Hindlimb muscle (tissue), 1 donor: ENCODE measurements around the gene NKAPL. TPM values are rescaled to one million over a fixed set of nuclear protein-coding genes. Genes with fewer than 3 reads are reported as not detected.

Source experiments
- DNase-seq: peaks from one replicate; pipeline ENCODE4 v3.0.0-alpha.2; 2013
- polyA plus RNA-seq: library from polyadenylated mRNA; unstranded; fragments of 120-200 nt; gene quantifications from one replicate; pipeline ENCODE4 v1.2.1, GENCODE V29; 2013; ENCODE audit not compliant: insufficient read length

Gene NKAPL
- polyA plus RNA-seq, 1 donor, result 1.2 TPM

DNA sequence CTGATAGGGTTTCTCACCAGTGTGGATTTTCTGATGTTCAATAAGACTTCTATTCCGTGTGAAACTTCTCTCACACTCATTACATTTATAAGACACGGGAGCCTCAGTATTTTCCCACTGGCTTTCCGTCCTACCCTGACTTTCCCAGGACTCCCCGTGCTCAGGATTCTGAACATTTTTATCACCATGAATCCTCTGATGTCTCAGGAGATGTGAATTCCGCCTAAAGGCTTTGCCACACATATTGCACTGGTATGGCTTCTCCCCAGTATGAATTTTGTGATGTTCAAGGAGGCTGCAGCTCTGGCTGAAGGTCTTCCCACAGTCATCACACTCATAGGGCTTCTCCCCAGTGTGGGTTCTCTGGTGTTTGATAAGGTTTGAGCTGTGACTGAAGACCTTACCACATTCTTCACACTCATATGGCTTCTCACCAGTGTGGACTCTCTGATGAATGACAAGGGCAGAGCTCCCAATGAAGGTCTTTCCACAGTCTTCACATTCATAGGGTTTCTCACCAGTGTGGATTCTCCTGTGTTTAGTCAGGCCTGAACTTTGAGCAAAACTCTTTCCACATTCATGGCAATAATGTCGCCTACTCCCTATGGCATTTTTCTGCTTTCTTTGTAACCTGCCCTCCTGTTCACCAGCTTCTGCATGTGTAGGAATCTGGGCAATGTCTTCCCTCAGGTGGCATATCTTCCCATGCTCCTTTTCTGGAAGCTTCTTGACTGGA lies 13.7 kb upstream of the NKAPL start:
- no peak for DNase-seq

DNA sequence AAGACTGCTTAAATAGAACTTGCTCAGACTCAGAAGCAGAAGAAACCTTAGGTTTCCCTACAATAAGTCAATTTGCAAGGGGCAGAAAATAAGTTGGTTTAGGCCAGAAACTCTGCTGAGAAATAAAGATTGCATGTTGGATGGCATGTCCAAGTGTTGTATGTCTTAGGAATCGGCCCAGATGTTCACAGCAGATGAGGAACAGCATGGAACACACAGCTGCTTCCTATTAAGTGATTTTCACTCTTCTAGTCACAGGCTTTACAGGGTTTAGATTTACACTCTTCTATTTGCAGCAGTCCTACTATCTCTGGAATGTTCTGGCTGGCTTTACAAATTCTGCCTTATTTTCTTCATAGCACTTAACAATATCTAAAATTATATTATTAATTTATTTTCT lies 10.2 kb upstream of the NKAPL start:
- DNase-seq, result no peak

DNA sequence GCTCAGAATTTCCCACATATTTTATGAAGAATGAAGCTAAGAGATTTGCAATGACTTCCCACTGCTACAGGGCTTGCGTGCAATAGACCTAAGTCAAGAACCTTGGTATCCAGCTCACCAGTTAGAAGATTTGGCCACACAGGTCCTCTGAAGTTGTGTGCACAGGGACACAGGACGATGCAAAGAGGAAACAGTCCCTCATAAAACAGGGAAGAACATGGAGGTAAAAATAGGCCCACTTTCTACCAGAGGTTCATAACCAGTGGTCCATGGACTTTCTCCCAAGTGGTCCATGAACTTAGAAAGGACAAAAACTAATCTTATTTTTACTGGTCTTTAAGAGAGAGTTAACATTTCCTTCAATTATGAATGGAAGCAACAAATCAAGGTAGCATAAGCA lies 8.3 kb upstream of the NKAPL start:
- DNase-seq, result no peak

DNA sequence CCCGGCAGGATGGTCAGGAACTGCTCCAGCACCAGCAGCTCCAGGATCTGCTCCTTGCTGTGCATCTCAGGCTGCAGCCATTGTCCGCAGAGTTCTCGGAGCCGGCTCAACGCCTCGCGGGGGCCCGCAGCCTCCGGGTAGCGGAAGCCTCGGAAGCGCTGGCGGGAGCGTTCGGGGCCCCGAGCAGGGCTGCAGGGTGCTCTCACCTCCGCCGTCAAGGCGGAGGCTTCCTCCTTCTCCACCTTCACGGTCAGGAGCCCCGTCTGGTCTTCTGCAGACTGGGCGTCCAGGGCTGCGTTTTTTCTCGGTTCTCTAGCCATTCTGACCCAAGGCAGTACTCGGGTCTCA lies 7.5 kb upstream of the NKAPL start:
- no peak for DNase-seq

DNA sequence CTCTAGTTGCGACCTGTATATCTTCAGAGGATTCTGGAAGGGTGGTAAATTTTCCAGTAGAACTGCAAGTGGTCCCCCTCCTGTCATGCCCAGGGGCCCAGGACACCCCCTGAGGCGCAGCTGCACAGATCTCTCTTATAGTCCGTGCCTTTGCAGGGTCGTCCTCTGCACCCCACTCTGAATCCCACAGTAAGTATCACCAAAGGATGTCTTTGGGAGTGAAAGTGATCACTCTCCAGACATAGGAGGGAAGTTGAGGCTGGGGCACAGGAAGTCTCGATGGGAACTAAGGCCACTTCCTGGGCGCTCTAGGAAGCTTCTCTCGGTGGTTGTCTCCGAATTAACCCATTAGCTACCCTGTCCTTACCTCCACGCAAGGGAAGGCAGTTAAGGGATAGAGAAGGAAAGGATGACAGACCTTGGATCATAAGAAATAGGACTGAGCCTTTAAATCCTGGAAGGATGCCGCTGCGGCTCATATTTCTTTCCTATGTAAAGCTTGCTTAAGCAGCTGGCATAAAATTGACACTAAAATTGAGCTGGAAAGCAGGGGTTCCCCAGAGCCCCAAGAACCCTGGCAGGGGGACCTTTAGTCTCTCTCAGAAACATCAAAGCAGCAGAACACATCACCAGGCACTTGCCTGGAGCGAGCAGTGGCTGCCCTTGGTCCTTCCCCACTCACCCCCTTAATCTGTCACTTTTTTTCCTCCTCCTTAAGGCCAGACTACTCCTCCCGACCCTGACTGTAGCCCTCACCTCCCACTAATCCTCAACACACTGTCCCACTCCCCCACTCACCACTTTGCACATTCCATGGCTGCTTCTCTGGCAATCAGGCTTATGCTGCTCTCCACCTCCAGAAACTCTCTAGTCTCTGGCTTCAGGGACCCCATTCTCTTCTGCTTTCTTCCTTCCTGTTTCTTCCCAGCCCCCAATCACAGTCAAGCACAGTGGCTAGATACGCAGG lies 6.8 kb upstream of the NKAPL start, which contains the start of gene ZKSCAN4:
TSS of gene ZKSCAN4 (minus strand) at position 261 of the 967 bp plus-strand sequence. CDS start 289 bp downstream, outside the sequence.
- peak; percentile 89 for DNase-seq

DNA sequence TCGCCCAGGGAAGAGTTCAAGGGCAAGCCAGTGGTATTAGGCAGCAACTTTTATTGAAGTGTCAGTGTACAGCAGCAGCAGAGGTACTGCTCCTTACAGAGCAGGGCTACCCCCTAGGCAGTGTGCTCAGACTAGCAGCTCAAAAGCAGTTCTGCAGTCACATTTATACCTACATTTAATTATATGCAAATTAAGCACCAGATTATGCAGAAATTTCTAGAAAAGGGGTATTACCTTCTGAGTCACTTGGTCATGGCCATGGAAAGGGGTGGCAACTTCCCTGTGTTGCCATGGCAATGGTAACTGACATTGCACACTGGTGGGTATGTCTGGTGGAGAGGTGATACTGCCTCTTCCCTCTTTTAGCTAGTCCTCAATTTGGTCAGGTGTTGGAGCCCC lies 5.0 kb upstream of the NKAPL start:
- no peak for DNase-seq

DNA sequence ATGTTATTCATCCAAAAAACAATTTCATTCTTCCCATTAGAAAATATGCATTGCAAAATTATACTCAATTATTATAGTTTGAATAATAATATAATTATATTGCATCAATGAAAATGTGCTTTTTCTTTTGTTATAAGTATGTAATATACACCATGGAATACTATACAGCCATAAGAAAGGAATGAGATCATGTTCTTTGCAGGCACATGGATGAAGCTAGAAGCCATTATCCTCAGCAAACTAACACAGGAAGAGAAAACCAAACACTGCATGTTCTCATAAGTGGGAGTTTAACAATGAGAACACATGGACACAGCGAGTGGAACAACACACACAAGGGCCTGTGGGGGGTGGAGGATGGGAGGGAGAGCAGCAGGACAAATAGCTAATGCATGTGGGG lies 2.1 kb upstream of the NKAPL start:
- no peak for DNase-seq

DNA sequence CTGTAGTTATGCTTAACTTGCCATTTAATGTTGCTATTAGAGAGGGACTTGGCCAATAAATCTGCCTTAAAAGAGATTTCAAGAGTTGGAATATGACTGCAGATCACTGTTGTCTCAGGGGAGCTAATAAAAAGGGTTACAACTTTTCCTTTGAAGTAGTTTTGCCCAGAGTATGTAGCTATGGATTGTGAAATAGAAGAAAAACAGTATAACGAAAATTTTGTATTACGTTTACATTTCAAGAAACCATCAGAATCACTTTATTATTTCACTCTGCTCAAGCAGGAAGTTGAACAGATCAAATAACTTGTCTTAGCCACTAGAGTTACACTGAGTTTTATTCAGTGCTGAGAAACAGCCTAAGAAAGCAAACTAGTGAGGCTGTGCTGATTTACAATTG lies 4.8 kb downstream of the NKAPL start:
- DNase-seq, result no peak

DNA sequence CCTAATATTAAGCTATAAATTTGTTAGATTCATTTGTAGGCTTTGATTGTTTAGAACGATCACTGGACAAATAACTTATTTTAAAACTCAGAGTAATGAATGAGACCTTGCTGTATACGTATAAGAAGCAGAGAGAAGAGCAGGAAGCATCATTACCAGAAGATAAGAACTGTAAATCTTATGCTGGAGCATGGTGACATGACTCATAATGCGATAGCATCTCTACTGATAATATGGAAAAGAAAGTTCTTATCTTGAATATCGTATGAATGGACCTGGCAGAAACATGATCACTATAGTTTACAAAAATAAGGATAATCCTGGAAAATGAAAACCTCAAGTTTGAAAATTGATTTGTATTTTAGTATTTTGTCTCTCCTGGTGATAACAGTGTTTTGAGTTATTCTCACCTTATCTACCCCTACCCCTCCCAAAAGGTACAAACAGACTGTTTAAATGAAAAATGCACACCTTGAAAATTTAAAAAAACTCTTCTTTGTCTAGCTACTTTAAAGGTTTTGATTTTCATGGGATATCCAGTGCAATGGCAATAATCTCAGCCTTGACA lies 5.8 kb downstream of the NKAPL start:
- DNase-seq, result no peak

DNA sequence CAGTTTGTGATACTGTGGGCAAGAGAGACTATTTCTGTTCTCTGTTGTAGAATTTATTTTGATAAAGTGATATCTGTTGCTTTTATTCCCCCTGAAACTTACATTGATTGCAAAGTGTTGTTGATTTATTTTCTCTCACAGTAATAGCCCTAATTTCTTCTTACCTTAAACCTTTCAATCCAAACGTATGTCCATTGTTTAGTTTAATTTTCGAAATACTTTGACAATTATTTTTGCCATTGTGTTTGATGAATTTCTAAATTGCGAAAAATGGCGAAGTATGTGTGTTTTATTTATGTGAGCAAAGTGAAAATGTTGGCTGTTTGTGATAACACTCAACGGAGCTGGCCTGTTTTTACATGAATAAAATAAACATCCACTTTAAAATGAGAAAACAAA lies 7.5 kb downstream of the NKAPL start:
- no peak for DNase-seq

DNA sequence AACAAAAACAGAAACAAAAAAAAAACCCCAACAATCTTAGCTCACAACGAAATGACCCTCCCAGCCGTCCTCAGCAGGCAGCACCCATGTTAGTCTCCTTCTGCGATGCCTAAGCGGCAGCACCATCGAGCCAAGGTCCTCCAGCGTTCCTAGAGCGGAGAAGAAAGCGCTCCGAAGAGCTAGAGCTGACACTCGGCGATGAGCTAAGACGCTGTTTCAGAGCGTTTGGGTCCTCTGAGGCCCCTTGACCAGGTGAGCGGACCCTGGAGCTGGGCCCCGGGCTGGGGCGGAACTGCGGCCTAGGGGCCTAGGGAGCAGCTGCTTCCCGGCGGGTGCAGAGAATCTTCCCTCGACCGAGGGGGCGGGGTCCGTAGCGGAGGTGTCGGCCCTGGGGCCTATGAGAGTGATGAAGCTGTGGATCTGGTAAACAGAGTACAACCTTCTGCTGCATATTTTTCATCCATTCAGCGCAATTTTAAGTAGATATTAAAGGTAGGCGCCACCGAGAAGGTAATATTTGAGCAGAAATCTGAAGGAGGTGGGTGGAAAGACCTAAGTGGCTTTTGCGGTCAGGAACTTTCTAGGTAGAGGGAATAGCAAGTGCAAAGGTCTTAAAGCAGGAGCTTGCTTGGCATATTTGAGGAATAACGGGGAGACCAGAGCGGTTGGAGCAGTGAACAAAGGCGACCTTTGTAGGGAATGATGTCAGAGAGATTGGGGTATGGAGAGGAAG lies 8.0 kb downstream of the NKAPL start, which contains the start of gene ZSCAN26:
TSS of gene ZSCAN26 (plus strand) at position 182 of the 733 bp plus-strand sequence. CDS start 4,777 bp downstream, outside the sequence.
- peak; percentile 92 for DNase-seq

DNA sequence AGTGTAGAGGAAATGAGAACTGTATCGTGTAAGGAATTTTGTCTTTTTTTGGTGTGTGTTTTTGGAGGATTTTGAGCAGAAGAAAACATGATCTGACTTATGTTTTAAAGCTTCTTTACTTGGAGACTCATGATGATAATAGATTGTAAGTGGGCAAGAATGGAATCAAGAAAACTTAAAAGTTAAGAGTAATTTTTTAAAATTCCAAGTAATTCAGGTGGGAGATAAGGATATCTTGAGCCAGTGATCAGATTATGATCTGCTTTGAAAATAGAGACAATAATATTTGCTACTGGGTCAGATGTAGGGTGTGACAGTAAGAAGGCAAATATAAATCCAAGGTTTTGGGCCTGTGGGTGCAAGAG lies 8.6 kb downstream of the NKAPL start:
- no peak for DNase-seq

DNA sequence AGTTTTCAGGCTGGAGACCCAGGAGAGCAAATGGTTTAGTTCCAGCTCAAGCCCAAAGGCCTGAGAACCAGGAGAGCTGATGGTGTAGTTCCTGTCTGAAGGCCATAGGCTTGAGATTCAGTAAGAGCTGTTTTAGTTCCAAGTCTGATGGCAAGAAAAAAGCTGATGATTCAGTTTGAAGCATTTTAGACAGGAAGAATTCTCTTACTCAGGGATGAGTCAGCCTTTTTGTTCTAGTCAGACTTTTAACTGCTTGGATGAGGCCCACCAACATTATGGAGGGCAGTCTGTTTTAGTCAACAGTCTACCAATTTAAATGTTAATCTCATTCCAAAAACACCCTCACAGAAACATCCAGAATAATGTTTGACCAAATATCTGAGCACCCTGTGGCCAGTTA lies 10.4 kb downstream of the NKAPL start:
- no peak for DNase-seq

DNA sequence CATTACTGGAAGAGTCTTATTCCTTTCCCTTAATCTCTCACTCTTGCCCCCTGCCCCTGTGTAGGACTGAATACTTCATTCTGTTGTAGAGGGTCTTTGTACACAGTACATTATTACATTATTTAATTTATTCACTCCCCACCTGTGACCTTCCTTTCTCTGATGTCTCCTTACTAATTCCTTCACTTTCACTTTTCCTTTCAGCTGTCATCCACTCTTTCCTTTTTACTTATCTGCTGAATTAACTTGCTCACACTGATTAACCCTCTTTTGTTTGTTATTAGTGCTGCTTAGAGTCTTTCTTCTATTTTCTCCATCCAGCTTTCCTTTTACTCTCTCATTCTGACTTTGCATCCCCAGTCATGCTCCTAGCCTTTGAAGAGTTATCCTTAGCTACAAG lies 15.8 kb downstream of the NKAPL start:
- DNase-seq, result no peak

DNA sequence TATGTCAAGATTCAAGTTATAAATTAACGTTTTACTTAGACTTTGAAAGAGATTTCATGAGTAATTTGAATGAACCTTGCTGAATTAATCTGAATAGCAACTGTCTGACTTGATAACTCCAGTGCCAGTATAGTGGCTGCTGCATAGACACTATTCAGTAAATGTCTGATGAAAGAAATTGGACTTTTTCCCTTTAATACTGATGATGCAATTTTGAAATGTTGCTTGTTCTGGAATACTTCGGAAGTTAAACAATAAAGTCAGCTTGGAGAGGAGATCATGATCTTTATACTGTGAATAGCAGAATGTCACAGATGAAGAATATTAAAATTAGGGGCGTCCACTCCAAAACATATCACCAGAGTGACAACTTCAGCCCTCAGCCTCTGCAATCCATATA lies 18.6 kb downstream of the NKAPL start:
- DNase-seq, result no peak

DNA sequence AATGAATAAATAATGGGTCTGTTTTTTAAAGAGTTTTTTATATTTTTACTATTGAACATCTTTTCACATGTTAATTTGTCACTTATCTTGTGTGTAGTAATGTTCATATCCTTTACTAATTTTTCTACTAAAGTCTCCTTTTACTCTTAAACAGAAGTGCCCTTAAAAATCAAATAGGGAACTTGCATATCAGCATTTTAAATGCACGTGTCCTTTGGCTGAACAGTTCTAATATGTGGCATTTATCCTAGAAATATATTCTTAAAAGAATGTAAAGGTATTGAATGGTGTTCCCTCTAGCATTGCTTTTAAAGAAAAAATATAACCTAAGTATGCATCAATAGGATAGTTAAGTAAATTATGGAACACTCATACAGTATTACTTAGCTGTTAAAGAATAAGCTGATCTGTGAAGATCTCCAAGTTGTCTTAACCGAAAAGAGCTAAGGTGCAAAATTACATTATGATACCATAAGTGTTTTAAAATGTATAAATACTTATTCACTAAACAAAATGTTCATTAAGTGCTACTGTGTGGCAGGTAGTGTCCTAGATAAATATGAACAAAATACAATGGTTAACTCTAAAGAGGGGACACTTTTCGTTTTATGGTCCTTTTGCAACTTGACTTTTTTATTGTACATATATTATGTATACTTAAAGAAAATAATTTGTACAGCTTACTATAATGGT lies 21.6 kb downstream of the NKAPL start:
- DNase-seq, result no peak

DNA sequence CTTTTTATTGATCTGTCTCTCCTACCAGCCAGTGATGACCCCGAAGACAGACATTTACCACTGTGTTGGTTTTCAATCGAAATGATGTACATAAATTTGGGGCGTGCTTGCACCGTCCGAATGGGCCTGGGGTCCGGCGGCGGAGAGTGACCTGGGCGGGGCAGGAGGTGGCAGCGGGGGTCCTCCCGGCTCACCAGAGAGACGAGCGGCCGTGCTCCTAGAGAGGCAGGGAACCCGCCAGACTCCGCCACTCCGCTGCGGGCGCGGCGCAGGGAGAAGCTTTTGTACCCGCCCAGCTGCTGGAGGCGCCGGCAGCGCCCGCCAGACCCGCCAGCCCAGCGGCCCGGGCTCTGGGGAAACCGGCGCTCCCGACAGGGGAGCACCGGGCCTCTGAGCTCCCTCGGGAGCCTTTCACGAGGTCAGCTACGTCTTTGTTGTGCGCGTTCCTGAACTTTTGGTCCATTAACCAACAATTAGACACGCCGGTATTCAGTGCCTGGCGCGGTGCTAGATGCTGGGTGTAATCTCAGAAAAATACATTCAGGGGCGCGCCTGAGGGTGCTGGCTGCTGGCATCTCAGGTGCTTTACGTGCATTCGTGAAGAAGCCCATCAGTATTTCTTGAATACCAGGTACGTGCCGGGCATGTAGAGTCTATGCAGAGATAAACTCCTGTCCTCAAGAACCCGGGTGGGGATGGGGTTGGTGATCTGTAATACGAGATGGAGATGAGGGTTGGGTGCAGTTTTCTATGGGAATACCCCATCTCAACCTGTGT lies 22.4 kb downstream of the NKAPL start, which contains the start of gene PGBD1:
TSS of gene PGBD1 (plus strand) at position 285 of the 777 bp plus-strand sequence. CDS start 2,242 bp downstream, outside the sequence.
- peak; percentile 43 for DNase-seq

DNA sequence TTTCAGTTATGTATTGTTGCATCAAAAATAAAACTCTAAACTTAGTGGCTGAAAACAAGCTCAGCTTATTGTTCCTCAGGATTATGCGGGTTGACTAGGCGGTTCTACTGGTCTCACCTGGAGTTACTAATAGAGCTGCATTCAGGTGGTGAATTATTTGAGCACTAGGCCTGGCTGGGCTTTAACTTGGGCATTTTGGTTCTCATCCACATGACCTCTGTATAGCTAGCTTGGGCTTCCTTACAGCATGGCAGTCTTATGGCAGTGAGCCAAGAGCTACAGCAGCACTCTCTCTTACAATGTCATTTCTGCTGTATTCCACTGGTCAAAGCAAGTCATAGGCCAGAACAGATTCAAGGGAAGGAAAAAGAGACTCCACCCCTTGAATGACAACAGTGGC lies 23.8 kb downstream of the NKAPL start:
- no peak for DNase-seq

DNA sequence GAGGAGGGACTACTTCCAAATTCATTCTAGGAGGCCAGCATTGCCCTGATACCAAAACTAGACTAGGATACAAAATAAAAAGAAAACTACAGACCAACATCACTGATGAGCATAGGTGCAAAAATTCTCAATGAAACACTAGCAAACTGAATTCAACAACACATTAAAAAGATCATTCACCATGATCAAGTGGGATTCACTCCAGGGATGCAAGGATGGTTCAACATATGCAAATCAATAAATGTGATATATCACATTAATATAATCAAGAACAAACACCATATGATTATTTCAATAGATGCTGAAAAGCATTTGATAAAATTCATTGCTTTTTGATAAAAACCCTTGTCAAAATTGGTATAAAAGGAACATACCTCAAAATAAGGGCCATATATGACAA lies 32.5 kb downstream of the NKAPL start:
- DNase-seq, result no peak

DNA sequence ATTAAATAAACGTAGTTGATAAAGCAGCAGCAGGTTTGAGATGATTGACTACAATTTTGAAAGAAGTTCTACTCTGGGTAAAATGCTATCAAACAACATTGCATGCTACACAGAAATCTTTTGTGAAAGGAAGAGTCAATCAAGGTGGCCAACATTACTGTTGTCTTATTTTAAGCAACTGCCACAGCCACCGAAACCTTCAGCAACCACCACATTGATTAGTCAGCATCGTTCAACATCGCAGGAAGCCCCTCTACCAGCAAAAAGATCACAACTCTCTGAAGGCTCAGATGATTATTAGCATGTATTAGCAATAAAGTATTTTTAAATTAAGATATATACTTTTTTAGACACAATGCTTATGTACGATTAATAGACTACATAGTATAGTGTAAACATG lies 36.2 kb downstream of the NKAPL start:
- DNase-seq, result no peak

DNA sequence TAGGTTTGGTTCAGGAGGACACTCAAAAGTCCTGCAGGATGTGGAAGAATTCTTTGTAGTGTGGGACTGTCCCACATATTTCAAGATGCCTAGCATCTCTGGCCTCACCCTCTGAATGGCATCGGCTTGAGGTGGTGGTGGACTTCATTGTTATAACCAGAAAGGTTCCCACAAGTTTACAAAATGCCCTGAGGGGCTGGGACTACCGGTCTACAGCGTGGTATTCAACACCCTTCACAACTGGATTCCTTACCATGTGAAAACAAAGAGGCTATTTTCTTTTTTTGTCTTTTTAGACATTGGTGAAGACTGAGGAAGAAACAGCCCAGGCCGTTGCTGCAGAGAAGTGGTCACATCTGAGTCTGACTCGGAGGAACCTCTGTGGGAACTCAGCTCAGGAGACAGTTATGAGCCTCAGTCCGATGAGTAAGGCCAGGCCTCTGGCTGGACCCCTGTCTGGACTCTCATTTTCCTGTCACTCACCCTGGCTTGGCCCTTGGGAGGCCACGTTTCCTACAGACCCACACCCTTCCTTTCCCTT lies 37.5 kb downstream of the NKAPL start:
- no peak for DNase-seq
